T-cell (primary cell): ENCODE data around the gene SLC37A1. TPM values are rescaled to one million over a fixed set of nuclear protein-coding genes. Genes with fewer than 3 reads are reported as not detected.

Source experiments
- ATAC-seq, 4 experiments: fragments of 200-7000 bp in 3 of 4; fragments of 150-1000 bp in 1 of 4; cut with Tn5 transposase; replicated peaks in 1 of 4; 1 replicate in 3 of 4; 2 replicates in 1 of 4; pipeline ENCODE4 v1.10.0; 2021; ENCODE audit warnings: moderate library complexity in 3 of 4, mild to moderate bottlenecking in 2 of 4, moderate number of reproducible peaks in 1 of 4
- CTCF ChIA-PET, 2 donors: fragments of 300-600 bp; sonication (Branson Sonifier 250); formaldehyde crosslinking; loops; one replicate each; lab custom pipeline; 2022; ENCODE audit warnings: antibody characterized with exemption in 2 of 2; lab: Charles Lee
- POLR2A ChIA-PET, 2 donors: fragments of 300-600 bp; sonication (Branson Sonifier 250); formaldehyde crosslinking; loops; one replicate each; lab custom pipeline; 2022; ENCODE audit warnings: antibody characterized with exemption in 2 of 2; lab: Charles Lee
- DNase-seq, 35 experiments: peaks; one replicate each; pipeline versions ENCODE4 v3.0.0 to v3.0.0-alpha.2; 2013 to 2023
- H3K27ac ChIP-seq: one replicate; pipeline ENCODE4 v1.5.1; 2013; ENCODE audit warnings: low read length
- H3K27me3 ChIP-seq, 2 experiments: replicated peaks in 1 of 2; 1 replicate in 1 of 2; 2 replicates in 1 of 2; pipeline versions ENCODE4 v1.6.1 to v1.7.0; 2013; ENCODE audit warnings: low read length in 1 of 2, mixed read lengths in 1 of 2; ENCODE audit not compliant: control insufficient read depth in 2 of 2, insufficient read depth in 2 of 2; ENCODE audit errors: extremely low read depth in 1 of 2
- H3K36me3 ChIP-seq, 2 donors: 1 replicate in 1 of 2; 2 replicates in 1 of 2; pipeline versions ENCODE4 v1.6.1 to v1.7.0; 2013; ENCODE audit warnings: low read length in 1 of 2; ENCODE audit not compliant: control insufficient read depth in 2 of 2, insufficient read depth in 1 of 2; ENCODE audit errors: extremely low read depth in 1 of 2
- H3K4me1 ChIP-seq, 2 experiments: 1 replicate in 1 of 2; 2 replicates in 1 of 2; pipeline versions ENCODE4 v1.6.1 to v1.7.0; 2013; ENCODE audit warnings: low read length in 2 of 2, mixed read lengths in 1 of 2; ENCODE audit not compliant: insufficient read depth in 2 of 2, control insufficient read depth in 1 of 2; ENCODE audit errors: extremely low read depth in 1 of 2
- H3K4me3 ChIP-seq, 2 donors: 1 replicate in 1 of 2; 2 replicates in 1 of 2; pipeline versions ENCODE4 v1.5.1 to v1.7.0; 2013; ENCODE audit warnings: mild to moderate bottlenecking in 2 of 2, low read length in 1 of 2, moderate library complexity in 1 of 2; ENCODE audit not compliant: control insufficient read depth in 1 of 2; ENCODE audit errors: extremely low read depth in 1 of 2
- H3K9me3 ChIP-seq: 2 replicates; pipeline ENCODE4 v1.7.0; 2013
- H3K27ac Mint-ChIP-seq, 2 donors: one replicate each; pipeline ENCODE4 v1.8.0; 2020 to 2021; ENCODE audit warnings: mild to moderate bottlenecking in 2 of 2, mixed read lengths in 2 of 2
- H3K27me3 Mint-ChIP-seq, 2 donors: one replicate each; pipeline ENCODE4 v1.8.0; 2021 to 2022; ENCODE audit warnings: mixed read lengths in 2 of 2
- H3K36me3 Mint-ChIP-seq: one replicate; pipeline ENCODE4 v1.8.0; 2021; ENCODE audit warnings: mixed read lengths
- H3K4me1 Mint-ChIP-seq, 3 donors: one replicate each; pipeline ENCODE4 v1.8.0; 2020 to 2022; ENCODE audit warnings: mixed read lengths in 3 of 3, mild to moderate bottlenecking in 1 of 3
- H3K4me3 Mint-ChIP-seq, 3 donors: one replicate each; pipeline ENCODE4 v1.8.0; 2020 to 2022; ENCODE audit warnings: mild to moderate bottlenecking in 3 of 3, mixed read lengths in 3 of 3, moderate library complexity in 3 of 3
- H3K9me3 Mint-ChIP-seq, 3 donors: one replicate each; pipeline ENCODE4 v1.8.0; 2020 to 2022; ENCODE audit warnings: mixed read lengths in 3 of 3
- WGBS: methylation state at CpG from one replicate; pipeline ENCODE4 v1.1.5; 2013; ENCODE audit warnings: missing lambda C conversion rate; ENCODE audit not compliant: insufficient coverage; 5-methylcytosine and 5-hydroxymethylcytosine counted together
- total RNA-seq, 35 experiments: library from RNA in 6 of 35; stranded (reverse) in 6 of 35; fragments of 120-200 nt in 1 of 35; gene quantifications; one replicate each; pipeline versions ENCODE4 v1.2.1 to v1.2.4 and lab custom pipeline; 2013 to 2026

SLC37A1 gene
- total RNA-seq, 5 donors from 2014 or later (not counting 1 experiment from before 2014, with no cell fraction given) = 18.7 to 26.3 (median 22.6) TPM

DNA sequence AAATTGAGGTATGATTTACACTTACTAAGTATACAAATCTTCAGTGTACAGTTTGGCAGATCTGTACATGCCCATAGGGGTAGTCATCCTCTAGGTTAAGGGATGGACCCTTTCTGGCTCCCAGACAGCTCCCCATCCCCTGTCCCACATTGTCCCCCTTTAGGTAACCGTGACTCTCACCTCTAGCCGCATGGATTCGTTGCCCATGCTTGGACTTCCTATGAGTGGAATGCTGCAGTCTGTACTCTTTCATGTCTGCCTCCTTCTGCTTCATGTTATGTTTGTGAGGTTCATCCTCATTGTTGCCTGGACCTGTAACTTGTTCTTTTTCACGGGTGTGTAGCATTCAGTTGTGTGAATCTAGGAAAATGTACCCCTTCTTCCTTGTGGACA lies 20.3 kb downstream of the SLC37A1 start:
- H3K36me3 Mint-ChIP-seq = peaks cover 37% of the 10 kb centered on the region
- CTCF ChIA-PET = no interaction called here
- H3K4me3 Mint-ChIP-seq = peak overlapping the region in 2 of 3 donors; percentile 34 to 49
- no peaks in the 10 kb centered on the region for H3K27me3 Mint-ChIP-seq
- H3K4me1 ChIP-seq = no peaks in the 10 kb centered on the region
- H3K27me3 ChIP-seq = no peaks in the 10 kb centered on the region
- no peak overlapping the region for H3K27ac ChIP-seq
- DNase-seq (no peak), ATAC-seq (no peak)
- peaks cover 5 to 44% (median 33%) of the 10 kb centered on the region in 3 donors for H3K4me1 Mint-ChIP-seq
- H3K36me3 ChIP-seq = peaks cover 0 to 36% of the 10 kb centered on the region in 2 donors
- no peaks in the 10 kb centered on the region for H3K9me3 Mint-ChIP-seq
- no peaks in the 10 kb centered on the region for H3K9me3 ChIP-seq
- POLR2A ChIA-PET = no interaction called here
- no peak overlapping the region for H3K4me3 ChIP-seq
- H3K27ac Mint-ChIP-seq = peak overlapping the region in 1 of 2 donors; percentile 22
- WGBS = 79% methylated on average over 3 of the region's 4 CpGs

DNA sequence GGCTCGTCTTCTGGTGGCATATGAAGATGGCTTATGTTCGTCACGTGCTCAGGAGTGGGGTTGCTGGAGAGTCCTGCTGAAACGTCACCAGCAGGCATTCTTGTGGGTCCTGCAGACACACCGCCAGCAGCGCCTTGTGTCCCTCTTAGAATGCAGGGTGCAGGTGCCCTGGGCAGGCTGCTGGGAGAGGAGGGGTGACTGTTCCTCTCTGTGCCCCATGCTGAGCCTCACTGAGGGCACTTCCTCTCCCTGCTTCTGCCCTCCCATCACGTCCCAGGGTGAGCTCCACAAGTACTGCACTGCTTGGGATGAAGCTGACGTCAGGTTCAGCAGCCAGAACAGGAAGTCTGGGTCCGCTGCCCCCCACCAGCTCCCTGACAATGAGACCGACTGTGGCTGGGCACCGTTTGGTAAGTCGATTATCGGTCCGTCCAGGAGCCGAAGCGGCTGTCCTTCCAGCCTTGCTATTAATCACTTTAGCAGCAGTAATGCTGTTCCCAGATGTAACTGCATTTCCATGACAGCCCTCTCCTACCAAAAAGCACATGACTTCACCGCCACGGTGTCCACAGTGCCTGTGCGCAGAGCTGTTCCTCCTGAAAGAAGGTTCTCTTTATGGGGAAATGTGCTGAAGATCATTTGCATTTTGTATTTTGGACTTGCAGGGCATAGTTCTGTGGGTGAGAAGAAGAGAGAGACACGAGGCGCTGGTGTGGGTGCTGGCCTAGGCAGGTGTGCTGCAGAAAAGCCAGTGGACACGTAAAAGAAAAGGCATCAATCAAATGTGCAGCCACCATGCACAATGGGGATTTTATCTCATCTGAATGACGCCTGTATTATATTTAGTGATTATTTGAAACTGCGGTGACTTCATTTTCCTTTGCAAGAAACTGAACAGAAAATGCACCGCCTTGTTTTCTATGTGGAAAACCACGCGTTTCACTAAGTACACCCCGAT lies 21.0 kb downstream of the SLC37A1 start:
- 77% methylated on average over 22 of the region's 28 CpGs for WGBS
- peaks cover 41% of the 10 kb centered on the region for H3K36me3 Mint-ChIP-seq
- Histone ChIP-seq H3K27me3 (no peaks in the 10 kb centered on the region), H3K9me3 (no peaks in the 10 kb centered on the region), H3K27ac (no peak overlapping the region), H3K4me1 (no peaks in the 10 kb centered on the region), H3K36me3 (peaks cover 0 to 38% of the 10 kb centered on the region in 2 donors), H3K4me3 (no peak overlapping the region)
- ATAC-seq (peak in 3 of 4 experiments; percentile 26 to 56 (median 47)), DNase-seq (peak in 2 of 35 experiments; percentile 9 to 13)
- H3K4me3 Mint-ChIP-seq = peak overlapping the region; percentile 2 to 49 (median 34)
- peaks cover 5 to 40% (median 29%) of the 10 kb centered on the region in 3 donors for H3K4me1 Mint-ChIP-seq
- ChIA-PET CTCF (interaction anchor here in 1 of 2 donors (0.5 kb wide), 1 partner anchor 355 kb away, joined by 3 read pairs; no protein-coding TSS in a partner anchor), POLR2A (no interaction called here)
- H3K27ac Mint-ChIP-seq = peak overlapping the region in 1 of 2 donors; percentile 24
- no peaks in the 10 kb centered on the region for H3K27me3 Mint-ChIP-seq
- H3K9me3 Mint-ChIP-seq = no peaks in the 10 kb centered on the region

DNA sequence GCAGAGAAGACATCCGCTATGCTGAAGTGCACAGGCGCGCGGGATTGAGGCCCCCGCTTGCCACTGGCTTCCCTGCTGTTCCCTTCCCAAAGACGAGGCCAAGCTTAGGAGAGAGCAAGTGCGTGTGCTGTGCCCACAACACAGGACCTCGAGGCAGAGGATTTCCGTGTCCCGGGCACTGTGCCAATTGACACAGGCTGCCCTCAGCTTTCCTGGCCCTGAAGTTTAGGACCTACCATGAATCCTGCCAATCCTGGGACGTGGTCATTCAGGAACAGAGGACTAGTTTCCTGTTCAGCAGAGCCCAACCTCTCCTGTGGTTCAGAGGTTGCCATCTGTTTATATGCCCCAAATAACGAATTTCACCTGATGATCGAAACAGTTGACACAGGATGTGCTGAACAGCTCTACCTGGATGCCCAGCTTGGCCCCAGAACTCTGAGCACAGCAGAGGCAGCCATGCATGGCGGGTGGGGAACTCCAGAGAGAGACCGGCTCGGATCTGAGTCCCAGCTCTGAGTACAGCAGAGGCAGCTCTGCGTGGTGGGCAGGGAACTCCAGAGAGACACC lies 22.0 kb downstream of the SLC37A1 start:
- DNase-seq = peak in 2 of 35 experiments; percentile 22 to 28
- H3K4me3 ChIP-seq = no peak overlapping the region
- no peak overlapping the region for H3K27ac ChIP-seq
- H3K9me3 Mint-ChIP-seq = no peaks in the 10 kb centered on the region
- ChIA-PET CTCF (no interaction called here), POLR2A (no interaction called here)
- H3K4me1 ChIP-seq = no peaks in the 10 kb centered on the region
- no peaks in the 10 kb centered on the region for H3K9me3 ChIP-seq
- no peak for ATAC-seq
- no peaks in the 10 kb centered on the region for H3K27me3 ChIP-seq
- H3K36me3 ChIP-seq = peaks cover 0 to 40% of the 10 kb centered on the region in 2 donors
- no peaks in the 10 kb centered on the region for H3K27me3 Mint-ChIP-seq
- H3K36me3 Mint-ChIP-seq = peaks cover 47% of the 10 kb centered on the region
- peaks cover 0 to 31% (median 21%) of the 10 kb centered on the region in 3 donors for H3K4me1 Mint-ChIP-seq
- H3K4me3 Mint-ChIP-seq = no peak overlapping the region
- WGBS = 84% methylated on average over 16 of the region's 17 CpGs
- H3K27ac Mint-ChIP-seq = no peak overlapping the region

DNA sequence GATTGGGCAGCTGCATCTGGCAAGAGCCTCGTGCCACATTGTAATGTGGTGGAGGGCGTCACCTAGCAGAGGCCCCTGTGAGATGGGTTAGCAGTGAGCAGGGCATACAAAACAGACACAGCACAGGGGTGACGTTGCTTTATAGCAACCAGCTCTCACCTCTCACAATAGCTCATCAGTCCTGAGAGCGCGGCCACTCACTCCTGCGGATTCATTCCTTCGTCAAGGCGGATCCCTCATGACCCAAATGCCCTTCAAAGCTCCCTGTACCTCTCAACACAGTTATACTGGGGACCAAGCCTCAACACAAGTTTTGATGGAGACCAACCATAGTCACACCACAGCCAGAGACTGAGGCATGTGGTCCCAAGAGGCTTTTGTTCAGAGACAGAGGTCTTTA lies 22.9 kb downstream of the SLC37A1 start:
- no peaks in the 10 kb centered on the region for H3K27me3 ChIP-seq
- ChIA-PET POLR2A (no interaction called here), CTCF (no interaction called here)
- no peak for ATAC-seq
- H3K4me1 ChIP-seq = no peaks in the 10 kb centered on the region
- Mint-ChIP-seq H3K4me3 (no peak overlapping the region), H3K27ac (no peak overlapping the region), H3K4me1 (peaks cover 0 to 28% (median 20%) of the 10 kb centered on the region in 3 donors), H3K27me3 (no peaks in the 10 kb centered on the region), H3K36me3 (peaks cover 51% of the 10 kb centered on the region), H3K9me3 (no peaks in the 10 kb centered on the region)
- H3K27ac ChIP-seq = no peak overlapping the region
- H3K4me3 ChIP-seq = no peak overlapping the region
- WGBS = 83% methylated on average over 8 of the region's 8 CpGs
- peaks cover 8 to 38% of the 10 kb centered on the region in 2 donors for H3K36me3 ChIP-seq
- H3K9me3 ChIP-seq = no peaks in the 10 kb centered on the region
- DNase-seq = no peak

DNA sequence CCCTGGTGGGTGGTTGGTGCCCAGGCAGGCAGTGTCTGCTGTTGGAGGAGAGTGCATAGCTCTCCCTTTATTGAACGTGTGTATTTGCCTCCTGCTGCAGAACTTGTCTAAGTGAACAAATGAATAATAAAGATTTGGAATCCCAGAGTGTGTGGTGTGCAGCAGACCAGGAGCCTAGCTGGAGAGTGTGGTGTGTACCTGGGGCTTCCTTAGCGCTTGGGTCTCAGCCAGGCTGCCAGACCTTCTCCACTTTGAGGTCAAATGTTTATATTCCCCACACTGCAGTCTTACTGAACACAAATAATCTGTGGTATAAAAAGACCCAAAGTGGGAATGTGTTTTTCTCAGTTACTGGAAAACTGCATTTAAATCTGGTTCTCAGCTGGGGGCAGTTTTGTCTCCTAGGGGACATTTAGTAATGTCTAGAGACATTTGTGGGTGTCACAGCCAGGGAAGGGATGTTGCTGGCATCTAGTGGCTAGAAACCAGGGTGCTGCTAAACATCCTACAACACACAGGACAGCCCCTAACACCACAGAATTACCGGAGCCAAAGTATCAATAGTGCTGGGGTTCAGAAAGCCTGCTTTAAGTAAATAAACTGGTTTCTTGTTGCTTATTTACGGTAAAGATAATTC lies 23.6 kb downstream of the SLC37A1 start:
- Mint-ChIP-seq H3K4me3 (no peak overlapping the region), H3K27me3 (no peaks in the 10 kb centered on the region)
- WGBS = 80% methylated on average over 2 of the region's 4 CpGs

More for the DNA sequence above, 23.6 kb downstream of the SLC37A1 start:
- H3K9me3 Mint-ChIP-seq = no peaks in the 10 kb centered on the region
- Histone ChIP-seq H3K9me3 (no peaks in the 10 kb centered on the region), H3K27ac (no peak overlapping the region), H3K4me1 (no peaks in the 10 kb centered on the region), H3K4me3 (no peak overlapping the region), H3K27me3 (no peaks in the 10 kb centered on the region), H3K36me3 (peaks cover 11 to 41% of the 10 kb centered on the region in 2 donors)
- DNase-seq (peak in 3 of 35 experiments; percentile 19 to 47 (median 20)), ATAC-seq (peak in 2 of 4 experiments; percentile 43 to 64)
- peaks cover 0 to 27% (median 20%) of the 10 kb centered on the region in 3 donors for H3K4me1 Mint-ChIP-seq
- no peak overlapping the region for H3K27ac Mint-ChIP-seq
- CTCF ChIA-PET = no interaction called here
- POLR2A ChIA-PET = no interaction called here
- peaks cover 52% of the 10 kb centered on the region for H3K36me3 Mint-ChIP-seq
